GM12875 (cell line): ENCODE results near the gene MTG2.

Experiments
- H3K4me3 ChIP-seq: one replicate; pipeline ENCODE4 v1.5.1; 2011; ENCODE audit warnings: low read depth, low read length, control low read depth
- TF ChIP-seq, protein P1 (sequence below): IDR thresholded peaks from 2 replicates; pipeline ENCODE4 v1.5.1; 2011; ENCODE audit warnings: low read depth, mild to moderate bottlenecking, control low read depth, inconsistent platforms, low read length, moderate library complexity, borderline replicate concordance; ENCODE audit not compliant: insufficient read depth

MTG2 gene

DNA sequence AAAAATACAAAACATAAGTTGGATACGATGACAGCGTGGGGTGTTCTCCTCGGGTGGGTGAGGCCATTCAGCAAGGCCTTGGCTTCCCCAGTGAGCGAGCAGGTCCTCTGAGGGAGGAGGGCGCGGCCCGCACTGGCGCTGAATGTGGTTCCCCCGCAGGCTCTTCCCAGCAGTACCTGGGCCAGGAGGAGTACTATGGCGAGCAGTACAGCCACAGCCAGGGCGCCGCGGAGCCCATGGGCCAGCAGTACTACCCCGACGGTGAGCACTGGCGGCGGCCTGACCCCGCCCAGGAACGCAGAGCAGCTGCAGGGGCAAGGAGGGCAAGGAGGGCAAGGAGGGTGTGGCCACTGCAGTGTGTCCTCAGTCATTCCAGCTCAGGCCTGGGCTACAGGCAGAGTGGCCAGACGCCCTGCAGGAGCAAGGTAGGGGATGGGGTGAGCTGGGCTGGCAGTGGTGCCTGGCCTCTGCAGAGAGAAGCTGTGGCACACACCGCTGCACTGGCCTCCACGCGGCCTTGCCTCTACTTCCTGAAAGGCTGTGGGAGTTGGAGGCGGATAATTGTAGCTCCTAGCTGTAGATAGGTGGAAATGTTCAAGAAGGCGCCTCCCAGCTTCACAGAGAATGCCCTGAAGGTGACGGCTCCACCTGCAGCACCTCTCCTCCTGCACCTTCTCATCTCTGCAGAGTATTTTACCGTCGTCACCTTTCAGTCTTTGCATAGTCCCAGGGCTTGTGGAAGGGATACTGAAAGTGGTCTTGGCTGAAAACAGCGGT is 18.7 kb upstream of the MTG2 start:
- TF ChIP-seq, protein P1, sequence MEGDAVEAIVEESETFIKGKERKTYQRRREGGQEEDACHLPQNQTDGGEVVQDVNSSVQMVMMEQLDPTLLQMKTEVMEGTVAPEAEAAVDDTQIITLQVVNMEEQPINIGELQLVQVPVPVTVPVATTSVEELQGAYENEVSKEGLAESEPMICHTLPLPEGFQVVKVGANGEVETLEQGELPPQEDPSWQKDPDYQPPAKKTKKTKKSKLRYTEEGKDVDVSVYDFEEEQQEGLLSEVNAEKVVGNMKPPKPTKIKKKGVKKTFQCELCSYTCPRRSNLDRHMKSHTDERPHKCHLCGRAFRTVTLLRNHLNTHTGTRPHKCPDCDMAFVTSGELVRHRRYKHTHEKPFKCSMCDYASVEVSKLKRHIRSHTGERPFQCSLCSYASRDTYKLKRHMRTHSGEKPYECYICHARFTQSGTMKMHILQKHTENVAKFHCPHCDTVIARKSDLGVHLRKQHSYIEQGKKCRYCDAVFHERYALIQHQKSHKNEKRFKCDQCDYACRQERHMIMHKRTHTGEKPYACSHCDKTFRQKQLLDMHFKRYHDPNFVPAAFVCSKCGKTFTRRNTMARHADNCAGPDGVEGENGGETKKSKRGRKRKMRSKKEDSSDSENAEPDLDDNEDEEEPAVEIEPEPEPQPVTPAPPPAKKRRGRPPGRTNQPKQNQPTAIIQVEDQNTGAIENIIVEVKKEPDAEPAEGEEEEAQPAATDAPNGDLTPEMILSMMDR: no peak
- no peak overlapping the region for H3K4me3 ChIP-seq

DNA sequence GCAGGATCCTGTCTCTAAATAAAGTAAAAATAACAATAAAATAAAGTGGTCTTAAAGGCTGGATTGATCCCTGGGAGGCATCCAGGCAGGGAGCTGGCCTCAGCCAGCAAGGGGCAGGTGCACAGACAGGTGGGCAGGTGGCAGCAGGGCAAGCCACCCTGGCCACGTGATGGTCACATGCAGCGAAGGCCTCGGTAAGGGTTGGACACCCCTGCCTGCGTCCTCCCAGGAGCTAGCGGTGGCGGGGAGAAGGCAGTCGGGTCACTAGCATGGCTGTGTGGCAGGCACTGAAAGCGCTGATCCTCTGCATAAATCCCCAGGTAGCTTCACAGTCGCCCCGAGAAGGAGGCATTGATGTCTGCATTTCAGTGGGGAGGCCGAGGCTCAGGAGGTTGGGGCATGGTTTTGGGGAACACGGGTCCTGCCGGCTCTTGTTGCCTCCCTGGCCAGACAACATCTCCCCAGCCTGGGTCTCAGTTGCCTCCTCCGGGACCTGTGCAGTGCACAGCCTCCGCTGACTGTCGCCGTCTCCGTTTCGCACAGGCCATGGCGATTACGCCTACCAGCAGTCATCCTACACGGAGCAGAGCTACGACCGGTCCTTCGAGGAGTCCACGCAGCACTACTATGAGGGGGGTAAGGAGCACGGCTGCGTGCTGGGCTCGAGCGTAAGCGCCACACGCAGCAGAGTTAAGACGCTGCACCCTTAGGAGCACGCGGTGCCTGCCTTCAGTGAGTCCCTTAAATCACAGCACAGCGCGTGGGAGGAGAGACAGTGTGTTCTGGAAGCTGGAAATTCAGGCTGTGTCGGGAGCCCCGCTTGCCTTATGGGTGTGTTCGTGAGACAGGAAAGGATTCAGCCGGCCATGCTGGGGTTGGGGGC is 17.7 kb upstream of the MTG2 start:
- TF ChIP-seq, protein P1: no peak

DNA sequence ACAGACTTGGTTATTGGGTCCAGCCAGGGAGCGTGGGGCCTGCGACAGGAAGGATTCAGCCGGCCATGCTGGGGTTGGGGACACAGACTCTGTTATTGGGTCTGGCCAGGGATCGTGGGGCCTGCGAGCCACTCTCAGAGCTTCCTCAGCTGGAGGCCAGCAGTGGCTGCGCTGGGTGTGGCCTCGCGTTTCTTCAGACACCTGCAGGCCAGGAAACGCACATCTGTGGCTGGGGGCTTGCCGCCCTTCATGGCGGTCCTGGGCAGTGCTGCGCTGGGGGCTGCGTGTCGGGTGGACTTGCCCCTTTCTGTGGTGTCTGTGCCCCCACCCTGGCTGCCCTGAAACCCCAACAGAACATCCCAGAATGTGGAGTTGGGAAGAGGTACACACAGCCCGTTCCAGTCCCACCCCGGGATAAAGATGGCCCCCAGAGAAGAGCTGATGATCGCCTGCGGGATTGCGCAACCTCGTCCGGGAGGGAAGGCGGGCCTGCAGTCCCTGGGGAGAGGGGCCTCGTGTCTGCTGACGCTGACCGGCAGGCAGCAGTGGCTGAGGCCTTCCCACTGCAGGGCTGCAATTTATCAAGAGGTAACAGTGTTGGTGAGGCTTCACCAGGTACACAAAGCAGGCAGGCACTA is 16.9 kb upstream of the MTG2 start:
- TF ChIP-seq, protein P1: no peak
- no peak overlapping the region for H3K4me3 ChIP-seq

More for the DNA sequence above, 17.7 kb upstream of the MTG2 start:
- no peak overlapping the region for H3K4me3 ChIP-seq

DNA sequence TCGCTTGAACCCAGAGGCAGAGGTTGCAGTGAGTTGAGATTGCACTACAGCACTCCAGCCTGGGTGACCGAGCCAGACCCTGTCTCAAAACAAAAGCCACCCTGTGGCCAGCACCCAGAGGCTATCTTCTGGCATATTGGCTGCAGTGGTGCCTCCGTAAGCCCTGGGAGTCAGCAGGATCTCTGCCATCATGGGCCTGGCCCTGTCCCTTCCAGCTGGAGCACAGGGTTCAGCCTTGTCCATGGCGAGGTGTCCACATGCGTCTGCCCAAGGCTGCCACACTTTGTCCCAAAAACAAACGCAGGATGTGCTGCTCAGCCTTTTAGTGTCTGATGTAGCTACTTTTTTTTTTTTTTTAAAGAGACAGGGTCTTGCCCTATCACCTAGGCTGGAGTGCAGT is 15.4 kb upstream of the MTG2 start:
- TF ChIP-seq, protein P1: no peak

DNA sequence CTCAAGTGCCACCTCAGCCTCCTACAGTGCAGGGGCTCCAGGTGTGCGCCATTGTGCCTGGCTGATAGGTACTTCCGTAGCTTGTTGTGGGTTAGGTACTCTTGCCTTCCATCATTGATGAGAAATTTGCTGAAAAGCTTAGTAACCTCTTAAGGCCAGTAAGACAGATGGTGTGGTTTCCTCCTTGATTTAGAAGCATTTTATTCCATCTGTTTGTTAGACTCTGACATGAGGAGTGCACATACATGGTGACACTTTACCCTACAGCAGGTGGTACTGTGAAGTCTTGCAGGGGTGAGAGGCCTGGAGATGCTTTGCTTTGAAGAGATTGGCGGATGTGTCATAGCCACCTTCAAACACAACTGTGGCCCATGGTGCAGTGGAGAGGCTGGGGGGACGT is 14.8 kb upstream of the MTG2 start:
- no peak overlapping the region for H3K4me3 ChIP-seq
- TF ChIP-seq, protein P1: no peak

More for the DNA sequence above, 15.4 kb upstream of the MTG2 start:
- no peak overlapping the region for H3K4me3 ChIP-seq

DNA sequence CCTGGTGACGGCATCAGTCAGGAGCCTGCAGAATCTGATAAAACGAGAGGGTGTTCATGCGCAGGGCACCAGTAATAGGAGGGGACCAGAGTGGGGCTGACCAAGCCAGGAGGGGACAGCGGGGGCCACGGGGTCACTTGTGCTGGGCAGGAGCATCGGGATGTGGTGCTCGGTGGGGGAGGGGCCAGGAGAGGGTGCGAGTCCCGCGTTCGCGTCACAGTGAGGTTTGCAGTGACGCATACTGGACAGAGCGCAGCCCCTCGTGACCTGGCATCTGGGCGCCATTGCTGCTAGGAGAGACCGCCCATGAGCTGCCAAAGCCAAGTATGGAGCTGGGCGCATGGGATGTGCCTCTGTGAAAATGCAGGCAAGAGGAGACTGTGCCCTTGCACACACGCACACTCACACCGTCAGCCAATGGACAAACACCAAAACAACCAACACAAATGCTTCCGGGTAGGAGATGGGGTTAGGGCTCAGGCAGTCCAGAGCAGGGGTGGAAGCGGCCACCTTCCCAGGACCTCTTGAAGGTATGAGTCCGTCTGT is 13.9 kb upstream of the MTG2 start:
- TF ChIP-seq, protein P1: no peak

More for the DNA sequence above, 13.9 kb upstream of the MTG2 start:
- no peak overlapping the region for H3K4me3 ChIP-seq
